Neural progenitor cell (in vitro differentiated cells): ENCODE data around the gene VAV2.

Experiments
- EZH2 ChIP-seq: fragments of 200-600 bp; sonication (generic); IDR thresholded peaks from 2 replicates; pipeline ENCODE4 v1.6.1; 2017; ENCODE audit warnings: antibody characterized with exemption, mild to moderate bottlenecking, moderate library complexity
- EZH2phosphoT487 ChIP-seq: fragments of 200-600 bp; sonication (generic); IDR thresholded peaks from 2 replicates; pipeline ENCODE4 v1.6.1; 2017; ENCODE audit warnings: antibody characterized with exemption
- TF ChIP-seq, protein P1 (sequence below): fragments of 200-600 bp; sonication (generic); IDR thresholded peaks from 2 replicates; pipeline ENCODE4 v1.5.1; 2017; ENCODE audit warnings: antibody characterized with exemption, mild to moderate bottlenecking

DNA sequence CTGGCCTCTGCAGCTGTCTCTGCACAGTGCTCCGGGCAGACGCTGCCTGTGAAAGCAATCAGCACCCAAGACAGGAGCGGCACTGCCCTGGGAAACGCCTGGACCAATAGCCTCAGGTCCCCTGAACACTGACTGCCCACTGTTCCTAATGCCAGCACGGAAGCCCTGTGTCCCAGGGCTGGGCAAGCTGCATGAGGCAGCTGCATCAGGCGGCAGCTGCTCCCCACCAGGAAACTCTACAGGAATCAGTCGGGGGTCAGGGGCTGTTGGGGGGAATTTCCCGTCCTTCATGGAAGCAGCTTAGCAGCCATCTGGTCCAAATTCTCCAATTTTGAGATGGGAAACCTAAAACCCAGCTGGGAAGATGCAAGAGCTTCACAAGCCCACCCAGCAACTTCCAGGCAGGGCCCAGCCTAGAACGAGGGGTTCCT is 118.6 kb downstream of the VAV2 start:
- TF ChIP-seq, protein P1, sequence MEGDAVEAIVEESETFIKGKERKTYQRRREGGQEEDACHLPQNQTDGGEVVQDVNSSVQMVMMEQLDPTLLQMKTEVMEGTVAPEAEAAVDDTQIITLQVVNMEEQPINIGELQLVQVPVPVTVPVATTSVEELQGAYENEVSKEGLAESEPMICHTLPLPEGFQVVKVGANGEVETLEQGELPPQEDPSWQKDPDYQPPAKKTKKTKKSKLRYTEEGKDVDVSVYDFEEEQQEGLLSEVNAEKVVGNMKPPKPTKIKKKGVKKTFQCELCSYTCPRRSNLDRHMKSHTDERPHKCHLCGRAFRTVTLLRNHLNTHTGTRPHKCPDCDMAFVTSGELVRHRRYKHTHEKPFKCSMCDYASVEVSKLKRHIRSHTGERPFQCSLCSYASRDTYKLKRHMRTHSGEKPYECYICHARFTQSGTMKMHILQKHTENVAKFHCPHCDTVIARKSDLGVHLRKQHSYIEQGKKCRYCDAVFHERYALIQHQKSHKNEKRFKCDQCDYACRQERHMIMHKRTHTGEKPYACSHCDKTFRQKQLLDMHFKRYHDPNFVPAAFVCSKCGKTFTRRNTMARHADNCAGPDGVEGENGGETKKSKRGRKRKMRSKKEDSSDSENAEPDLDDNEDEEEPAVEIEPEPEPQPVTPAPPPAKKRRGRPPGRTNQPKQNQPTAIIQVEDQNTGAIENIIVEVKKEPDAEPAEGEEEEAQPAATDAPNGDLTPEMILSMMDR = no peak
- no peak for TF ChIP-seq EZH2
- TF ChIP-seq EZH2phosphoT487 = no peak
